H1 (cell line): Measurements from ENCODE around the gene CSF1.

Experiments
- EZH2 ChIP-seq: fragments of 200-600 bp; sonication (generic); IDR thresholded peaks from 2 replicates; pipeline ENCODE4 v1.7.1; 2012; ENCODE audit warnings: low read depth, mild to moderate bottlenecking, moderate library complexity, low read length, inconsistent platforms; ENCODE audit not compliant: severe bottlenecking
- HDAC6 ChIP-seq: IDR thresholded peaks from one replicate; pipeline ENCODE4 v1.7.1; 2012; ENCODE audit warnings: low read depth, mild to moderate bottlenecking, inconsistent platforms, low read length, moderate library complexity
- NRF1 ChIP-seq: IDR thresholded peaks from 2 replicates; pipeline ENCODE4 v1.6.1; 2011; ENCODE audit warnings: mild to moderate bottlenecking, low read depth, low read length, improper control_type of control experiment
- TF ChIP-seq, protein P1 (sequence below), 3 experiments: IDR thresholded peaks; 1 replicate in 2 of 3; 2 replicates in 1 of 3; pipeline versions ENCODE4 v1.5.1 to v1.6.1; 2011; ENCODE audit warnings: low read length in 3 of 3, mild to moderate bottlenecking in 3 of 3, inconsistent platforms in 2 of 3, low read depth in 1 of 3, moderate library complexity in 1 of 3; ENCODE audit not compliant: insufficient read depth in 1 of 3; ENCODE audit errors: control extremely low read depth in 1 of 3
- TF ChIP-seq, protein P2 (sequence below): IDR thresholded peaks from 2 replicates; pipeline ENCODE4 v1.6.1; 2012; ENCODE audit warnings: inconsistent platforms

DNA sequence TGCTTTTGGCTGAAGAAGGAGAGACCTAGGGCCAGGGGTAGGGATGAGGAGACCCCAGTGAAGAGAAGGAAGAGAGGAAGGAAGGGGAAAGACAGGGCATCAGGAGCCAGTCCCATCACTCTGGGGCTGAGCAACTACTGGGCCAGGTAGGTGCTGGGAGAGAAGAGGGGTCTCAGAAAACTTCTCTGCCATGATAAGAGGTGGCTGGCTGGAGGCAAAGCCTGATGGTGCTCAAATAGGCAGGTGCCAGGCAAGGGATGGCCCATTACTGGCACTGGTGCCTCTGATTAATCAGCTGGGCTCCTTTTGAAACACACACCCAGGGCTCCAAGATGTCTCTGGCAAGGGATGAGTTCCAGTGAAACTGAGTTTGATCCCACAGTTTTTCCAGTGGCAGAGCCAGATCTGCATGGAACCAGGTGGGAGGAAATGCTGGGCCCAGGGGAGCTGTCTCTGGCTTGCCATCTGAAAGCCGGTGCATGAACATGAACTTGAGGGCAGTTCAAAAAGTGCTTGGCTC lies 2.8 kb downstream of the CSF1 start:
- TF ChIP-seq, protein P1, sequence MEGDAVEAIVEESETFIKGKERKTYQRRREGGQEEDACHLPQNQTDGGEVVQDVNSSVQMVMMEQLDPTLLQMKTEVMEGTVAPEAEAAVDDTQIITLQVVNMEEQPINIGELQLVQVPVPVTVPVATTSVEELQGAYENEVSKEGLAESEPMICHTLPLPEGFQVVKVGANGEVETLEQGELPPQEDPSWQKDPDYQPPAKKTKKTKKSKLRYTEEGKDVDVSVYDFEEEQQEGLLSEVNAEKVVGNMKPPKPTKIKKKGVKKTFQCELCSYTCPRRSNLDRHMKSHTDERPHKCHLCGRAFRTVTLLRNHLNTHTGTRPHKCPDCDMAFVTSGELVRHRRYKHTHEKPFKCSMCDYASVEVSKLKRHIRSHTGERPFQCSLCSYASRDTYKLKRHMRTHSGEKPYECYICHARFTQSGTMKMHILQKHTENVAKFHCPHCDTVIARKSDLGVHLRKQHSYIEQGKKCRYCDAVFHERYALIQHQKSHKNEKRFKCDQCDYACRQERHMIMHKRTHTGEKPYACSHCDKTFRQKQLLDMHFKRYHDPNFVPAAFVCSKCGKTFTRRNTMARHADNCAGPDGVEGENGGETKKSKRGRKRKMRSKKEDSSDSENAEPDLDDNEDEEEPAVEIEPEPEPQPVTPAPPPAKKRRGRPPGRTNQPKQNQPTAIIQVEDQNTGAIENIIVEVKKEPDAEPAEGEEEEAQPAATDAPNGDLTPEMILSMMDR (IDR thresholded peaks at IDR 0.05; ENCODE audit: control extremely low read depth in 1 of 3, insufficient read depth in 1 of 3, low read depth in 1 of 3, low read length in 3 of 3) = no peak
- TF ChIP-seq HDAC6 = no peak
- no peak for TF ChIP-seq EZH2
- TF ChIP-seq NRF1 = no peak
- TF ChIP-seq, protein P2, sequence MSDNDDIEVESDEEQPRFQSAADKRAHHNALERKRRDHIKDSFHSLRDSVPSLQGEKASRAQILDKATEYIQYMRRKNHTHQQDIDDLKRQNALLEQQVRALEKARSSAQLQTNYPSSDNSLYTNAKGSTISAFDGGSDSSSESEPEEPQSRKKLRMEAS = no peak
